HG03139 (cell line): Measurements from ENCODE around the gene WASL.
"Not testable (repeated sequence)": the region's sequence is repeated elsewhere in the genome, so short reads cannot be mapped to it uniquely, and the experiment has no call there.

Experiments
- ATAC-seq: cut with Tn5 transposase; IDR thresholded peaks from one replicate; pipeline ENCODE4 v1.9.1; 2021; ENCODE audit not compliant: unreplicated experiment

The WASL gene

GRCh38 chr7:123635551-123636359 lies 113.0 kb downstream of the WASL start:
- no peak for ATAC-seq

DNA sequence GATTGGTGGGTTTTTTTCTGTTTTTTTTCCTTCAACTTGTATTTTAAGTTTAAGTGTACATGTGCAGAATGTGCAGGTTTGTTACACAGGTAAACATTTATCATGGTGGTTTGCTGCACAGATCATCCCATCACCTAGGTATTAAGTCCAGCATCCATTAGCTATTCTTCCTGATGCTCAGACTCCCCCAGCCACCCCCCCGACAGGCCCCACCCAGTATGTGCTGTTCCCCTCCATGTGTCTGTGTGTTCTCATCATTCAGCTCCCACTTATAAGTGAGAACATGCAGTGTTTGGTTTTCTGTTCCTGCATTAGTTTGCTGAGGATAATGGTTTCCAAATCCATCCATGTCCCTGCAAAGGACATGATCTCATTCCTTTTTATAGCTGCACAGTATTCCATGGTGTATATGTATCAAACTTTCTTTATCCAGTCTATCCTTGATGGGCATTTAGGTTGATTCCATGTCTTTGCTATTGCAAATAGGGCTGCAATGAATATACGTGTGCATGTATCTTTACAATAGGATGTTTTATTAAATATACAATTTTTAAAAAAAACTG lies 114.7 kb downstream of the WASL start:
- ATAC-seq, result not testable (repeated sequence)

- ATAC-seq, result no peak
Measured at GRCh38 chr7:123633553-123633952, 115.2 kb downstream of the WASL start.

GRCh38 chr7:123632808-123633207 lies 116.0 kb downstream of the WASL start:
- ATAC-seq, result no peak
